H1 (cell line): ENCODE results near the gene SF3B6. TPM values are rescaled to one million over a fixed set of nuclear protein-coding genes. Genes with fewer than 3 reads are reported as not detected.
A peak's percentile ranks its signal among the peaks of the same experiment; 100 is the strongest.

Source experiments
- CTCF ChIA-PET: fragments of 300-600 bp; sonication (Branson Sonifier 250); formaldehyde crosslinking; loops from one replicate; lab custom pipeline; 2021; ENCODE audit not compliant: partially characterized antibody; lab: Charles Lee
- POLR2A ChIA-PET: fragments of 300-600 bp; sonication (Branson Sonifier 250); formaldehyde crosslinking; loops from one replicate; lab custom pipeline; 2021; ENCODE audit warnings: inconsistent platforms; ENCODE audit not compliant: partially characterized antibody; lab: Charles Lee
- DNase-seq, 2 experiments: peaks; one replicate each; pipeline versions ENCODE4 v3.0.0 to v3.0.0-alpha.2; 2010 to 2022; ENCODE audit warnings: low spot score in 2 of 2, low read depth in 1 of 2, mixed read lengths in 1 of 2
- FAIRE-seq: peaks from 2 replicates; lab custom pipeline; 2011; peaks lifted over from hg19 to GRCh38; lab: Jason Lieb, UNC
- H2AFZ ChIP-seq: 2 replicates; pipeline ENCODE4 v1.8.1; 2012; ENCODE audit warnings: low read length, inconsistent platforms
- H2AK5ac ChIP-seq: 2 replicates; pipeline ENCODE4 v1.6.1; 2013; ENCODE audit warnings: low read depth, low read length
- H2BK120ac ChIP-seq: replicated peaks from 2 replicates; pipeline ENCODE3; 2013; ENCODE audit warnings: low read depth, low read length, inconsistent platforms
- H2BK12ac ChIP-seq: 2 replicates; pipeline ENCODE4 v1.6.1; 2013; ENCODE audit warnings: low read depth, low read length
- H2BK15ac ChIP-seq: 2 replicates; pipeline ENCODE4 v1.6.1; 2013; ENCODE audit warnings: low read length
- H2BK20ac ChIP-seq: 2 replicates; pipeline ENCODE4 v1.6.1; 2013; ENCODE audit warnings: low read length
- H2BK5ac ChIP-seq: 2 replicates; pipeline ENCODE4 v1.6.1; 2013; ENCODE audit warnings: low read depth, low read length
- H3K14ac ChIP-seq: 2 replicates; pipeline ENCODE4 v1.6.1; 2013; ENCODE audit warnings: inconsistent platforms; ENCODE audit not compliant: insufficient read length
- H3K18ac ChIP-seq: 2 replicates; pipeline ENCODE4 v1.6.1; 2013; ENCODE audit warnings: low read length; ENCODE audit errors: extremely low read depth
- H3K23ac ChIP-seq: 2 replicates; pipeline ENCODE4 v1.6.1; 2013; ENCODE audit warnings: inconsistent platforms; ENCODE audit not compliant: insufficient read length
- H3K23me2 ChIP-seq: 2 replicates; pipeline ENCODE4 v1.6.1; 2013; ENCODE audit warnings: low read depth, low read length
- H3K27ac ChIP-seq: 2 replicates; pipeline ENCODE4 v1.6.1; 2011; ENCODE audit warnings: low read depth, low read length, inconsistent platforms
- H3K27me3 ChIP-seq, 4 experiments: replicated peaks in 1 of 4; 1 replicate in 1 of 4; 2 replicates in 3 of 4; pipeline versions ENCODE4 v1.6.1 to v1.8.1; 2011 to 2013; ENCODE audit warnings: low read length in 3 of 4, mild to moderate bottlenecking in 3 of 4, inconsistent platforms in 2 of 4, mixed read lengths in 2 of 4, moderate library complexity in 1 of 4; ENCODE audit not compliant: control insufficient read depth in 3 of 4, insufficient read depth in 3 of 4; ENCODE audit errors: extremely low read depth in 1 of 4
- H3K36me3 ChIP-seq, 4 experiments: 2 replicates each; pipeline versions ENCODE4 v1.6.1 to v1.8.1; 2011 to 2013; ENCODE audit warnings: mild to moderate bottlenecking in 4 of 4, low read length in 3 of 4, moderate library complexity in 2 of 4, control low read depth in 1 of 4, inconsistent platforms in 1 of 4; ENCODE audit not compliant: insufficient read depth in 4 of 4, control insufficient read depth in 2 of 4
- H3K4ac ChIP-seq: replicated peaks from 2 replicates; pipeline ENCODE3; 2013; ENCODE audit warnings: low read length, low read depth, mixed read lengths, inconsistent platforms; ENCODE audit not compliant: insufficient read length
- H3K4me1 ChIP-seq, 4 experiments: replicated peaks in 1 of 4; 1 replicate in 1 of 4; 2 replicates in 3 of 4; pipeline versions ENCODE4 v1.6.1 to v1.8.1; 2011 to 2013; ENCODE audit warnings: low read length in 3 of 4, inconsistent platforms in 2 of 4, mixed read lengths in 1 of 4; ENCODE audit not compliant: insufficient read depth in 4 of 4, control insufficient read depth in 3 of 4
- H3K4me2 ChIP-seq, 2 experiments: 2 replicates each; pipeline versions ENCODE4 v1.6.1 to v1.8.1; 2011 to 2013; ENCODE audit warnings: low read depth in 2 of 2, low read length in 2 of 2, control low read depth in 1 of 2, inconsistent platforms in 1 of 2, mild to moderate bottlenecking in 1 of 2; ENCODE audit not compliant: insufficient read depth in 1 of 2
- H3K4me3 ChIP-seq, 4 experiments: fragments of 200-600, 300-600 bp in 1 of 4; sonication (generic), shearing (Covaris generic), sonication (Bioruptor Twin) in 1 of 4; 2 replicates each; pipeline versions ENCODE4 v1.5.1 to v1.8.1; 2011 to 2016; ENCODE audit warnings: low read length in 4 of 4, low read depth in 3 of 4, control low read depth in 2 of 4, inconsistent platforms in 2 of 4, mild to moderate bottlenecking in 2 of 4, mixed read lengths in 1 of 4, moderate library complexity in 1 of 4; ENCODE audit not compliant: insufficient read depth in 2 of 4; ENCODE audit errors: extremely low read depth in 1 of 4
- H3K56ac ChIP-seq: replicated peaks from 2 replicates; pipeline ENCODE3; 2013; ENCODE audit warnings: low read depth, mild to moderate bottlenecking, mixed read lengths, low read length, inconsistent platforms; ENCODE audit not compliant: insufficient read length
- H3K79me1 ChIP-seq: 2 replicates; pipeline ENCODE4 v1.6.1; 2013; ENCODE audit warnings: low read depth, low read length, control low read depth
- H3K79me2 ChIP-seq, 2 experiments: 2 replicates each; pipeline versions ENCODE4 v1.6.1 to v1.8.1; 2012 to 2013; ENCODE audit warnings: low read length in 2 of 2, mild to moderate bottlenecking in 2 of 2, inconsistent platforms in 1 of 2; ENCODE audit not compliant: insufficient read depth in 2 of 2, control insufficient read depth in 1 of 2
- H3K9ac ChIP-seq, 4 experiments: replicated peaks in 1 of 4; 1 replicate in 1 of 4; 2 replicates in 3 of 4; pipeline versions ENCODE4 v1.6.1 to v1.8.1; 2011 to 2013; ENCODE audit warnings: low read depth in 3 of 4, low read length in 3 of 4, control low read depth in 2 of 4, mild to moderate bottlenecking in 2 of 4, moderate library complexity in 2 of 4, inconsistent platforms in 1 of 4; ENCODE audit errors: extremely low read depth in 1 of 4
- H3K9me3 ChIP-seq, 2 experiments: 2 replicates each; pipeline versions ENCODE4 v1.6.1 to v1.8.1; 2012 to 2013; ENCODE audit warnings: mild to moderate bottlenecking in 2 of 2, moderate library complexity in 2 of 2, control low read depth in 1 of 2, inconsistent platforms in 1 of 2, low read depth in 1 of 2, low read length in 1 of 2, mixed read lengths in 1 of 2; ENCODE audit not compliant: insufficient read depth in 2 of 2
- H4K20me1 ChIP-seq, 2 experiments: replicated peaks in 1 of 2; 2 replicates each; pipeline versions ENCODE3 to v1.8.1; 2011 to 2013; ENCODE audit warnings: inconsistent platforms in 2 of 2, low read length in 2 of 2, mild to moderate bottlenecking in 1 of 2; ENCODE audit not compliant: insufficient read depth in 2 of 2, control insufficient read depth in 1 of 2
- H4K5ac ChIP-seq: 2 replicates; pipeline ENCODE4 v1.6.1; 2013; ENCODE audit warnings: low read length, low read depth, mixed read lengths, inconsistent platforms; ENCODE audit not compliant: insufficient read length
- H4K8ac ChIP-seq: 2 replicates; pipeline ENCODE4 v1.8.0; 2013; ENCODE audit warnings: mild to moderate bottlenecking, moderate library complexity, low read length, inconsistent platforms; ENCODE audit not compliant: insufficient read depth; ENCODE audit errors: extremely low read depth
- H4K91ac ChIP-seq: replicated peaks from 2 replicates; pipeline ENCODE3; 2013; ENCODE audit warnings: low read length, mixed read lengths, inconsistent platforms; ENCODE audit not compliant: insufficient read length
- BACH1 ChIP-seq: IDR thresholded peaks from 2 replicates; pipeline ENCODE4 v1.6.1; 2012; ENCODE audit warnings: low read length, improper control_type of control experiment
- BRCA1 ChIP-seq: IDR thresholded peaks from 2 replicates; pipeline ENCODE4 v1.6.1; 2012; ENCODE audit warnings: low read depth, low read length, improper control_type of control experiment
- CEBPB ChIP-seq: IDR thresholded peaks from 2 replicates; pipeline ENCODE4 v1.6.1; 2012; ENCODE audit warnings: low read depth, low read length
- CHD1 ChIP-seq: IDR thresholded peaks from 2 replicates; pipeline ENCODE4 v1.6.1; 2012; ENCODE audit warnings: low read depth, low read length, improper control_type of control experiment
- CREB1 ChIP-seq: IDR thresholded peaks from 2 replicates; pipeline ENCODE4 v1.6.1; 2012; ENCODE audit warnings: inconsistent platforms
- JUN ChIP-seq: IDR thresholded peaks from 2 replicates; pipeline ENCODE4 v1.6.1; 2011; ENCODE audit warnings: low read depth, mild to moderate bottlenecking, improper control_type of control experiment, low read length
- POU5F1 ChIP-seq: IDR thresholded peaks from 2 replicates; pipeline ENCODE4 v1.6.1; 2011; ENCODE audit warnings: low read depth, mild to moderate bottlenecking, low read length, moderate library complexity
- SIN3A ChIP-seq, 2 experiments: IDR thresholded peaks in 1 of 2; conservative IDR thresholded peaks in 1 of 2; 2 replicates each; pipeline ENCODE4 v1.6.1; 2011 to 2012; ENCODE audit warnings: low read length in 2 of 2, improper control_type of control experiment in 1 of 2, low read depth in 1 of 2, mild to moderate bottlenecking in 1 of 2
- SP2 ChIP-seq: IDR thresholded peaks from 2 replicates; pipeline ENCODE4 v1.6.1; 2012; ENCODE audit warnings: mild to moderate bottlenecking, low read length, inconsistent platforms
- SP4 ChIP-seq: IDR thresholded peaks from 2 replicates; pipeline ENCODE4 v1.6.1; 2012; ENCODE audit warnings: low read length, inconsistent platforms
- SUZ12 ChIP-seq: fragments of 200-600 bp; sonication (generic); IDR thresholded peaks from 2 replicates; pipeline ENCODE4 v1.6.1; 2012; ENCODE audit warnings: mild to moderate bottlenecking, inconsistent platforms, low read length, moderate library complexity, mixed read lengths
- YY1 ChIP-seq: IDR thresholded peaks from 2 replicates; pipeline ENCODE4 v1.6.1; 2011; ENCODE audit warnings: low read depth, mild to moderate bottlenecking, low read length
- WGBS, 2 experiments: shearing (Covaris generic) in 1 of 2; methylation state at CpG; one replicate each; pipeline versions ENCODE4 v1.1.6 to v1.1.7; 2013 to 2015; ENCODE audit warnings: low lambda C conversion rate in 2 of 2, mixed read lengths in 2 of 2, inconsistent platforms in 1 of 2, low coverage in 1 of 2, missing lambda C conversion rate in 1 of 2; ENCODE audit not compliant: insufficient replicate concordance in 2 of 2, insufficient coverage in 1 of 2, insufficient read length in 1 of 2; ENCODE audit errors: extremely low coverage in 1 of 2, missing lambda C conversion rate in 1 of 2; 5-methylcytosine and 5-hydroxymethylcytosine counted together
- polyA plus RNA-seq, 7 experiments: library from polyadenylated mRNA; depleted of rRNA in 3 of 7; stranded (reverse) in 5 of 7; unstranded in 2 of 7; fragments of >200 nt in 5 of 7; fragments of 200-250 nt in 2 of 7; gene quantifications; 1 replicate in 5 of 7; 2 replicates in 1 of 7; 4 replicates in 1 of 7; pipeline versions ENCODE4 v1.2.1 to v1.2.3, GENCODE V29; 2011 to 2013; ENCODE audit warnings: missing spikeins in 2 of 7, mixed read lengths in 2 of 7
- total RNA-seq: library from RNA; stranded (reverse); fragmentation: NEBNext Ultra II Directional; extraction: Animal tissue kit (Norgen Biotek cat#: 25700); gene quantifications from 2 replicates; pipeline ENCODE4 v1.2.1, GENCODE V29; 2021

The SF3B6 gene
- total and polyA plus RNA-seq, 2 of the 8 experiments (the other 6 are each of a cell fraction or from before 2014, with no cell fraction given) = 126 to 155 TPM

- Histone ChIP-seq H2BK20ac (peak within 1 kb of the TSS; percentile 64; the same call in 1 of the 2 replicates), H2BK120ac (peak within 1 kb of the TSS; percentile 85), H3K27me3 (peaks cover 0 to 10% (median 4%) of the 10 kb centered on the region in 4 experiments; a peak in 4 of 7 replicates), H3K18ac (peak within 1 kb of the TSS; percentile 76), H3K79me1 (no peaks in the 10 kb centered on the region), H3K4me3 (peak within 1 kb of the TSS; percentile 60 to 68 (median 66)), H3K27ac (0 out of 2 replicates have a peak within 1 kb of the TSS, but pooled peaks have one; percentile 6), H4K5ac (peak within 1 kb of the TSS; percentile 70), H3K23me2 (peaks cover 3% of the 10 kb centered on the region), H3K79me2 (no peaks in the 10 kb centered on the region), H3K4me2 (peak within 1 kb of the TSS; percentile 75 to 80), H3K36me3 (no peaks in the 10 kb centered on the region), H4K91ac (peak within 1 kb of the TSS; percentile 60), H3K4ac (peak within 1 kb of the TSS; percentile 87), H2AFZ (peak within 1 kb of the TSS; percentile 95), H3K9me3 (no peaks in the 10 kb centered on the region), H4K8ac (peak within 1 kb of the TSS; percentile 95), H2AK5ac (no peak within 1 kb of the TSS), H3K9ac (peak within 1 kb of the TSS; percentile 49 to 80 (median 70); a peak in 6 of 7 replicates), H3K56ac (peak within 1 kb of the TSS; percentile 54), H2BK12ac (0 out of 2 replicates have a peak within 1 kb of the TSS, but pooled peaks have one; percentile 39), H3K23ac (no peak within 1 kb of the TSS), H2BK5ac (no peak within 1 kb of the TSS), H2BK15ac (peak within 1 kb of the TSS; percentile 19; the same call in 1 of the 2 replicates), H4K20me1 (no peaks in the 10 kb centered on the region), H3K14ac (no peak within 1 kb of the TSS), H3K4me1 (peaks cover 4 to 7% (median 6%) of the 10 kb centered on the region in 4 experiments; a peak in 6 of 7 replicates)
- ChIA-PET CTCF (interaction anchor here (1.0 to 2.3 kb wide), 6 partner anchors 11 to 104 kb away, joined by 3 to 9 read pairs (median 5); partner anchors contain the start of gene TP53I3), POLR2A (interaction anchor here (0.9 to 2.2 kb wide), 5 partner anchors 13 to 44 kb away, joined by 3 to 24 read pairs (median 6); partner anchors contain the start of gene TP53I3)
- 2% methylated on average over 85 of the region's 103 CpGs; no CpG with 5 or more reads in 1 of the 2 experiments for WGBS, 2 experiments
- DNase-seq (peak in 1 of 2 experiments; percentile 84), FAIRE-seq (no peak)
- TF ChIP-seq CREB1 = 0 out of 2 replicates have a peak, but pooled peaks have one; percentile 12
- no peak for TF ChIP-seq SIN3A (conservative IDR thresholded peaks at IDR 0.05 in 1 of 2, IDR thresholded peaks at IDR 0.05 in 1 of 2; ENCODE audit: low read depth in 1 of 2, low read length in 2 of 2)
- no peak for TF ChIP-seq POU5F1
- TF ChIP-seq JUN = no peak
- no peak for TF ChIP-seq SP2
- no peak for TF ChIP-seq SP4
- TF ChIP-seq SUZ12 = peak; percentile 61; the same call in 1 of the 2 replicates
- no peak for TF ChIP-seq CHD1
- no peak for TF ChIP-seq CEBPB
- TF ChIP-seq YY1 = no peak
- no peak for TF ChIP-seq BRCA1
- TF ChIP-seq BACH1 = no peak; the same call in 1 of the 2 replicates
Measured at GRCh38 chr2:24123195-24123921, 47.2 kb upstream of the SF3B6 start, which contains the start of the genes FAM228B and PFN4. Gene FAM228B, plus strand, starts transcription at chr2:24123469. Its CDS starts 893 bp downstream, at chr2:24124362. Gene PFN4, minus strand, starts transcription at chr2:24123334. Its CDS starts 799 bp downstream, at chr2:24122535.
